ENCODE data around the gene SAMM50. TPM values are rescaled to one million over a fixed set of nuclear protein-coding genes. Genes with fewer than 3 reads are reported as not detected.

Gene SAMM50
- total RNA-seq, 6 experiments from 2014 or later, result 17.5 to 39.5 (median 21.0) TPM

DNA sequence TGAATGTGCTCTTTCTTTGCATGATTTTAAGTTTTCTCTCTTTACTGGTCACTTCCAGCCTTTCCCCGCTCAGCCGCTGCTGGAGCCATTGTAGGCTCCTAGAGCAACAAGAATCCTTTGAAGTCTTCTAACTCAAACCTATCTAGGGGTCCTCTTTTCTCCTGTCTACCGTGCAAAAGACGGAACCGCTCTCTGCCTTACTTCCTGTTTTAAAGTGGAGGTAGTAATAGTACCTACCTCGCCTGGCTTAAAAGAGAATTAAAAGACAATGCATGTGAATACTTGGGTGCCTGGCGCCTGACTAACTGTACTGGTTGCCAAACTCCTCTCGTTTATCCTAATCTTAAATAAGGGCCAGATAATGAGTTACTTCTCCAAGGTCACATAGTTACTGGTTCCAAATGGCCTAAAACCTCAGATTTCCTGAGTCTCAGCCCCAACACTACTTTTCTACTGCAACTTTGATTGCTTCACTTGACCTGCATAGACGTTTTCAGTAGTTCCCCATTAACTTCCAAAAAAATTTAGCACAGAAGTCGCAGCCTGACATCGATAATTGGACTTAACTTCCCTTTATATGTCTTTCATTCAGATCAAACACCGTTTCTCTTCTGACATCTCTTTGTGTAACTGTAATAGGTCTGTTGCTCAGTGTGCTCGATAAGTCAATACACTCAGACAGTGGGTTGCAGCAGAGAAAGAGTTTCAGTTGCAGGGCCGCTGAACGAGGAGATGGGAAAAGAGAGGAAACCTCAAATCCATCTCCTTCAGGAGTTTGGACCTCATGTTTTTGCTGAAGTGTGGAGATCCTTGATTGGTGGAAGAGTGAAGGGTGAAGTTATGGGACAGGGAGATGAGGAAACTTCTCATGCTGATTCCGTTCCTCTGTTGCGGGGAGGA, 891 bp downstream of the SAMM50 start:
- Histone ChIP-seq H3K9me3 (no peaks in the 10 kb centered on the region), H3K4me3 (peak overlapping the region; percentile 93 to 100 (median 97)), H3K36me3 (no peaks in the 10 kb centered on the region), H3K27me3 (no peaks in the 10 kb centered on the region), H3K27ac (peak overlapping the region; percentile 67 to 85 (median 70)), H3K4me1 (peaks cover 0 to 23% (median 12%) of the 10 kb centered on the region in 4 donors)
- no peak for DNase-seq
- no peak for TF ChIP-seq POLR2A (IDR thresholded peaks at IDR 0.05)
- TF ChIP-seq, protein P1, sequence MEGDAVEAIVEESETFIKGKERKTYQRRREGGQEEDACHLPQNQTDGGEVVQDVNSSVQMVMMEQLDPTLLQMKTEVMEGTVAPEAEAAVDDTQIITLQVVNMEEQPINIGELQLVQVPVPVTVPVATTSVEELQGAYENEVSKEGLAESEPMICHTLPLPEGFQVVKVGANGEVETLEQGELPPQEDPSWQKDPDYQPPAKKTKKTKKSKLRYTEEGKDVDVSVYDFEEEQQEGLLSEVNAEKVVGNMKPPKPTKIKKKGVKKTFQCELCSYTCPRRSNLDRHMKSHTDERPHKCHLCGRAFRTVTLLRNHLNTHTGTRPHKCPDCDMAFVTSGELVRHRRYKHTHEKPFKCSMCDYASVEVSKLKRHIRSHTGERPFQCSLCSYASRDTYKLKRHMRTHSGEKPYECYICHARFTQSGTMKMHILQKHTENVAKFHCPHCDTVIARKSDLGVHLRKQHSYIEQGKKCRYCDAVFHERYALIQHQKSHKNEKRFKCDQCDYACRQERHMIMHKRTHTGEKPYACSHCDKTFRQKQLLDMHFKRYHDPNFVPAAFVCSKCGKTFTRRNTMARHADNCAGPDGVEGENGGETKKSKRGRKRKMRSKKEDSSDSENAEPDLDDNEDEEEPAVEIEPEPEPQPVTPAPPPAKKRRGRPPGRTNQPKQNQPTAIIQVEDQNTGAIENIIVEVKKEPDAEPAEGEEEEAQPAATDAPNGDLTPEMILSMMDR (IDR thresholded peaks at IDR 0.05), result no peak
- intact Hi-C loops (cut with DNase I), result no loop called here
- WGBS (ENCODE audit: insufficient coverage, low coverage, low lambda C conversion rate, missing lambda C conversion rate), result 15% methylated on average over 17 of the region's 17 CpGs
- no peak for ATAC-seq

DNA sequence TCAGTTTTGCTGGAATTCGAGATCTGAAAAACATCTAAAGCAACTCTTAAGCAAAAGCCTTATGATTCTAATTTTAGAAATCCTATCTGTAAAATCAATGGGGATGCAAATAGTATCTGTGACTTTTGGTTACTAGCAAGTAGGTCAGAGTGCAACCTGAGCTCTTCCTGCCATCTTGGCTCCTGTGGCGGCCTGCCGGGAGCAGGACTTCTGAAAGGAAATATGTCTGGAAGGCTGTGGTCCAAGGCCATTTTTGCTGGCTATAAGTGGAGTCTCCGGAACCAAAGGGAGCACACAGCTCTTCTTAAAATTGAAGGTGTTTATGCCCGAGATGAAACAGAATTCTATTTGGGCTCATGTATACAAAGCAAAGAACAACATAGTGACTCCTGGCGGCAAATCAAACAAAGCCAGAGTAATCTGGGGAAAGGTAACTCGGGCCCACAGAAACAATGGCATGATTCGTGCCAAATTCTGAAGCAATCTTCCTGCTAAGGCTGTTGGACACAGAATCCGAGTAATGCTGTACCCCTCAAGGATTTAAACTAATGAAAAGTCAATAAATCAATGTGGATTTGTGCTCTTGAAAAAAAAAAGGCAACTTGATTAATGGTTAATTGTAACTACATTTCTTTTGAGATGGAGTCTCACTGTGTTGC, 1.7 kb downstream of the SAMM50 start:
- no peak overlapping the region for H3K4me3 ChIP-seq
- WGBS (ENCODE audit: insufficient coverage, low coverage, low lambda C conversion rate, missing lambda C conversion rate), result 45% methylated on average over 7 of the region's 9 CpGs
- H3K4me1 ChIP-seq, result peaks cover 0 to 23% (median 12%) of the 10 kb centered on the region in 4 donors
- H3K27me3 ChIP-seq, result no peaks in the 10 kb centered on the region
- no peak for TF ChIP-seq POLR2A (IDR thresholded peaks at IDR 0.05)
- TF ChIP-seq, protein P1 (IDR thresholded peaks at IDR 0.05), result no peak
- no peak overlapping the region for H3K27ac ChIP-seq
- ATAC-seq, result no peak
- no peaks in the 10 kb centered on the region for H3K9me3 ChIP-seq
- DNase-seq, result no peak
- no peaks in the 10 kb centered on the region for H3K36me3 ChIP-seq
- intact Hi-C loops (cut with DNase I), result no loop called here

DNA sequence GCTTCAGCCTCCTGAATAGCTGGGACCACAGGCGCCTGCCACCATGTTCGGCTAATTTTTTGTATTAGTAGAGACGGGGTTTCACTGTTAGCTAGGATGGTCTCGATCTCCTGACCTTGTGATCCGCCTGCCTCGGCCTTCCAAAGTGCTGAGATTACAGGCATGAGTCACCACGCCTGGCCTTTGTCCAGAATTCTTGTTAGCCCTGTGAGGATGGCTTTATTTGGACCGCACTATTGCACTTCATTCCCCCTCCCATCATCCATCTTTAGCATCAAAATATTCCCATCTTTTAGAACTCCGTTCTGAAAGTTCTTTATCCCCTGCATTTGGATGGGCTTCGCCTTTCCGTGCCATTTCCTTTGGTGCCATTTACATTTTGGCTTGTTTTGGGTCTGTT, 2.6 kb downstream of the SAMM50 start:
- H3K27me3 ChIP-seq, result no peaks in the 10 kb centered on the region
- intact Hi-C loops (cut with DNase I), result no loop called here
- ATAC-seq, result no peak
- H3K9me3 ChIP-seq, result no peaks in the 10 kb centered on the region
- no peak for DNase-seq
- no peak overlapping the region for H3K4me3 ChIP-seq
- WGBS (ENCODE audit: insufficient coverage, low coverage, low lambda C conversion rate, missing lambda C conversion rate), result 79% methylated on average over 11 of the region's 11 CpGs
- no peaks in the 10 kb centered on the region for H3K36me3 ChIP-seq
- peaks cover 0 to 23% (median 12%) of the 10 kb centered on the region in 4 donors for H3K4me1 ChIP-seq
- TF ChIP-seq POLR2A (IDR thresholded peaks at IDR 0.05), result no peak
- TF ChIP-seq, protein P1 (IDR thresholded peaks at IDR 0.05), result no peak
- no peak overlapping the region for H3K27ac ChIP-seq

DNA sequence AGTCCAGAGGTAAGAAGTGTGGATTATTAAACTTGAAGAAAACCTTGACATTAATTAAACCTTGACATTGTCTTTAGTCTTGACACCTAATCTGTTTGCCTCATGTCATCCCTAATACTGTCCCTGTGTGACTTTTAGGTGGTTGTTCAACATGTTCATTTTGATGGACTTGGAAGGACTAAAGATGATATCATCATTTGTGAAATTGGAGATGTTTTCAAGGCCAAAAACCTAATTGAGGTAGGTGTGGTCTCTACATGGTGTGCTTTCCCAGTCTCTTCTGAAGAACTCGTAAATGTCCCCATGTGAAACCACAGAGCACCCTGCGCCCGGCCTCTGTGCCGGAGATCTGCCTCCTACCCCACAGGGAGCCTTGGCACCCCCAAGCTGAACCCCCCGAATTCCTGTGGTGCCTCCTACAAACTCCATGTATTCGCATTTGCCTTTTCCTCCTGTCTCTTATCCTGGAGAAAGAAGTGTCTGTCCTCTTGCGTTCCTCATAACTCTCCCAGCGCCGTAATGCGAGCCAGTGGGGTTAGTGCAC, 9.1 kb downstream of the SAMM50 start:
- DNase-seq, result no peak
- H3K36me3 ChIP-seq, result peaks cover 0 to 52% (median 16%) of the 10 kb centered on the region in 4 donors
- no peak for ATAC-seq
- H3K4me3 ChIP-seq, result no peak overlapping the region
- no peak overlapping the region for H3K27ac ChIP-seq
- no peaks in the 10 kb centered on the region for H3K27me3 ChIP-seq
- 87% methylated on average over 3 of the region's 10 CpGs for WGBS (ENCODE audit: insufficient coverage, low coverage, low lambda C conversion rate, missing lambda C conversion rate)
- intact Hi-C loops (cut with DNase I), result no loop called here
- H3K4me1 ChIP-seq, result no peaks in the 10 kb centered on the region
- TF ChIP-seq POLR2A (IDR thresholded peaks at IDR 0.05), result no peak
- TF ChIP-seq, protein P1 (IDR thresholded peaks at IDR 0.05), result no peak
- H3K9me3 ChIP-seq, result no peaks in the 10 kb centered on the region
